Mesothelial cell of epicardium (in vitro differentiated cells): ENCODE results near the gene AIP. TPM values are rescaled to one million over a fixed set of nuclear protein-coding genes. Genes with fewer than 3 reads are reported as not detected.

Experiments
- DNase-seq, 2 experiments: peaks; one replicate each; pipeline ENCODE4 v3.0.0; 2021; ENCODE audit warnings: low spot score in 2 of 2; ENCODE audit not compliant: unreplicated experiment in 2 of 2
- H3K27ac Mint-ChIP-seq: 2 replicates; pipeline ENCODE4 v1.8.0; 2021; ENCODE audit warnings: mixed read lengths
- H3K27me3 Mint-ChIP-seq: 2 replicates; pipeline ENCODE4 v1.8.0; 2021; ENCODE audit warnings: low read depth, mixed read lengths
- H3K36me3 Mint-ChIP-seq: 2 replicates; pipeline ENCODE4 v1.8.0; 2021; ENCODE audit warnings: mixed read lengths
- H3K4me1 Mint-ChIP-seq: 2 replicates; pipeline ENCODE4 v1.8.0; 2021; ENCODE audit warnings: mixed read lengths
- H3K4me3 Mint-ChIP-seq: 2 replicates; pipeline ENCODE4 v1.8.0; 2021; ENCODE audit warnings: mild to moderate bottlenecking, moderate library complexity, mixed read lengths
- H3K9me3 Mint-ChIP-seq: 2 replicates; pipeline ENCODE4 v1.8.0; 2021; ENCODE audit warnings: mixed read lengths
- CTCF ChIP-seq: fragments of 200-600 bp; sonication (generic); IDR thresholded peaks from one replicate; pipeline ENCODE4 v1.5.0; 2021; ENCODE audit warnings: antibody characterized with exemption; ENCODE audit not compliant: unreplicated experiment
- total RNA-seq: library from RNA; stranded (reverse); gene quantifications from 3 replicates; pipeline ENCODE4 v1.2.1, GENCODE V29; 2021

Gene AIP
- total RNA-seq, 1 donor from 2014 or later: 44.6 TPM

- Mint-ChIP-seq H3K27ac (no peak overlapping the region), H3K4me1 (no peaks in the 10 kb centered on the region), H3K27me3 (no peaks in the 10 kb centered on the region), H3K9me3 (no peaks in the 10 kb centered on the region), H3K36me3 (peaks cover 9% of the 10 kb centered on the region), H3K4me3 (no peak overlapping the region)
- TF ChIP-seq CTCF: no peak
- DNase-seq: no peak
Measured at GRCh38 chr11:67493548-67494370, 10.9 kb downstream of the AIP start.

- Mint-ChIP-seq H3K9me3 (no peaks in the 10 kb centered on the region), H3K4me1 (no peaks in the 10 kb centered on the region), H3K4me3 (no peak overlapping the region), H3K27ac (no peak overlapping the region), H3K36me3 (peaks cover 9% of the 10 kb centered on the region), H3K27me3 (no peaks in the 10 kb centered on the region)
- no peak for TF ChIP-seq CTCF
- no peak for DNase-seq
Measured at GRCh38 chr11:67494371-67495233, 11.8 kb downstream of the AIP start.

- Mint-ChIP-seq H3K36me3 (peaks cover 6% of the 10 kb centered on the region), H3K4me1 (no peaks in the 10 kb centered on the region), H3K27ac (no peak overlapping the region), H3K4me3 (no peak overlapping the region), H3K9me3 (no peaks in the 10 kb centered on the region), H3K27me3 (no peaks in the 10 kb centered on the region)
- no peak for DNase-seq
- no peak for TF ChIP-seq CTCF
Measured at GRCh38 chr11:67495234-67496005, 12.6 kb downstream of the AIP start.

GRCh38 chr11:67496113-67496512 lies 13.3 kb downstream of the AIP start:
- H3K9me3 Mint-ChIP-seq: no peaks in the 10 kb centered on the region
- H3K27me3 Mint-ChIP-seq: no peaks in the 10 kb centered on the region
- no peaks in the 10 kb centered on the region for H3K4me1 Mint-ChIP-seq
- H3K27ac Mint-ChIP-seq: no peak overlapping the region
- no peak for DNase-seq
- no peak overlapping the region for H3K4me3 Mint-ChIP-seq
- TF ChIP-seq CTCF: no peak
- H3K36me3 Mint-ChIP-seq: peaks cover 10% of the 10 kb centered on the region

- peaks cover under 1% of the 10 kb centered on the region for H3K4me1 Mint-ChIP-seq
- peaks cover 10% of the 10 kb centered on the region for H3K36me3 Mint-ChIP-seq
- H3K27me3 Mint-ChIP-seq: no peaks in the 10 kb centered on the region
- DNase-seq: no peak
- no peak overlapping the region for H3K4me3 Mint-ChIP-seq
- H3K9me3 Mint-ChIP-seq: no peaks in the 10 kb centered on the region
- no peak overlapping the region for H3K27ac Mint-ChIP-seq
- no peak for TF ChIP-seq CTCF
Measured at GRCh38 chr11:67497656-67498291, 14.9 kb downstream of the AIP start.
